ENCODE results near the gene BANF2.
A peak's percentile ranks its signal among the peaks of the same experiment; 100 is the strongest.

The BANF2 gene

GRCh38 chr20:17663040-17663399 is 36.7 kb upstream of the BANF2 start:
- no peak for ATAC-seq (ENCODE audit: insufficient read depth, low read depth)
- H3K36me3 ChIP-seq (ENCODE audit: insufficient read depth, low read length), result peaks cover 23% of the 10 kb centered on the region
- H3K27ac ChIP-seq (ENCODE audit: low read length), result no peak overlapping the region
- DNase-seq, result no peak
- no peaks in the 10 kb centered on the region for H3K27me3 ChIP-seq (ENCODE audit: insufficient read depth, low read length, poor library complexity)
- no peak overlapping the region for H3K4me3 ChIP-seq (ENCODE audit: low read depth in 1 of 2, low read length in 2 of 2)
- H3K79me2 ChIP-seq (ENCODE audit: insufficient read depth, low read length), result peaks cover 53% of the 10 kb centered on the region
- H2AFZ ChIP-seq (ENCODE audit: low read depth, low read length), result no peak overlapping the region
- no peak overlapping the region for H3K4me2 ChIP-seq (ENCODE audit: insufficient read depth, low read length)
- TF ChIP-seq, protein P1, sequence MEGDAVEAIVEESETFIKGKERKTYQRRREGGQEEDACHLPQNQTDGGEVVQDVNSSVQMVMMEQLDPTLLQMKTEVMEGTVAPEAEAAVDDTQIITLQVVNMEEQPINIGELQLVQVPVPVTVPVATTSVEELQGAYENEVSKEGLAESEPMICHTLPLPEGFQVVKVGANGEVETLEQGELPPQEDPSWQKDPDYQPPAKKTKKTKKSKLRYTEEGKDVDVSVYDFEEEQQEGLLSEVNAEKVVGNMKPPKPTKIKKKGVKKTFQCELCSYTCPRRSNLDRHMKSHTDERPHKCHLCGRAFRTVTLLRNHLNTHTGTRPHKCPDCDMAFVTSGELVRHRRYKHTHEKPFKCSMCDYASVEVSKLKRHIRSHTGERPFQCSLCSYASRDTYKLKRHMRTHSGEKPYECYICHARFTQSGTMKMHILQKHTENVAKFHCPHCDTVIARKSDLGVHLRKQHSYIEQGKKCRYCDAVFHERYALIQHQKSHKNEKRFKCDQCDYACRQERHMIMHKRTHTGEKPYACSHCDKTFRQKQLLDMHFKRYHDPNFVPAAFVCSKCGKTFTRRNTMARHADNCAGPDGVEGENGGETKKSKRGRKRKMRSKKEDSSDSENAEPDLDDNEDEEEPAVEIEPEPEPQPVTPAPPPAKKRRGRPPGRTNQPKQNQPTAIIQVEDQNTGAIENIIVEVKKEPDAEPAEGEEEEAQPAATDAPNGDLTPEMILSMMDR (IDR thresholded peaks at IDR 0.05; ENCODE audit: borderline replicate concordance, extremely low read depth, low read length, poor library complexity, severe bottlenecking), result no peak
- no peak for TF ChIP-seq EZH2 (IDR thresholded peaks at IDR 0.05; ENCODE audit: borderline replicate concordance, low read depth, low read length, severe bottlenecking)
- H4K20me1 ChIP-seq (ENCODE audit: insufficient read depth, low read length), result peaks cover 23% of the 10 kb centered on the region
- H3K9me3 ChIP-seq (ENCODE audit: insufficient read depth, low read length, severe bottlenecking), result no peaks in the 10 kb centered on the region
- no peak overlapping the region for H3K9ac ChIP-seq (ENCODE audit: low read depth, low read length)
- H3K4me1 ChIP-seq (ENCODE audit: insufficient read depth, low read length), result peaks cover 26% of the 10 kb centered on the region

DNA sequence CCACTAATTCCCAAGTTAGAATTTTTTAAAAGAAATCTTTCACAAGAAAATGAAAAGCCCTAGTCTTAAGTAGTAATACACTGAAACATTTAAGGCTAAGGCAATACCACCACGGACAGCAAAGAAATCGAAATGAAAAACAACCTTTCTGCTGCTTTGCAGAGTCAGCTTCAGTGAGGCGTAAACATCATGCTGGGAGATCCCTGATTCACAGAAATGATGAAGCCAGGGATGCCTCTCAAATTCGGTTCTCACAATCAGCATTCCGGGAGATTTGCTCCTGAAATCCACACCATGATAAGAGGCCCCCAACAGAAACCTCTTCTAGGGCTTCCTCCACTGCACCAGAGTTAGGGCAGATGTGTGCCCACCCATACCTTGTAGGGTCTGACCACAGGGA is 36.3 kb upstream of the BANF2 start:
- Histone ChIP-seq H3K27ac (ENCODE audit: low read length) (no peak overlapping the region), H3K9ac (ENCODE audit: low read depth, low read length) (no peak overlapping the region), H3K9me3 (ENCODE audit: insufficient read depth, low read length, severe bottlenecking) (no peaks in the 10 kb centered on the region), H3K4me3 (ENCODE audit: low read depth in 1 of 2, low read length in 2 of 2) (no peak overlapping the region), H4K20me1 (ENCODE audit: insufficient read depth, low read length) (peaks cover 27% of the 10 kb centered on the region), H3K4me1 (ENCODE audit: insufficient read depth, low read length) (peaks cover 26% of the 10 kb centered on the region), H3K27me3 (ENCODE audit: insufficient read depth, low read length, poor library complexity) (no peaks in the 10 kb centered on the region), H3K79me2 (ENCODE audit: insufficient read depth, low read length) (peaks cover 53% of the 10 kb centered on the region), H2AFZ (ENCODE audit: low read depth, low read length) (no peak overlapping the region), H3K4me2 (ENCODE audit: insufficient read depth, low read length) (no peak overlapping the region), H3K36me3 (ENCODE audit: insufficient read depth, low read length) (peaks cover 21% of the 10 kb centered on the region)
- ATAC-seq (ENCODE audit: insufficient read depth, low read depth) (no peak), DNase-seq (no peak)
- TF ChIP-seq EZH2 (IDR thresholded peaks at IDR 0.05; ENCODE audit: borderline replicate concordance, low read depth, low read length, severe bottlenecking), result no peak
- TF ChIP-seq, protein P1 (IDR thresholded peaks at IDR 0.05; ENCODE audit: borderline replicate concordance, extremely low read depth, low read length, poor library complexity, severe bottlenecking), result no peak

GRCh38 chr20:17664025-17664633 is 35.6 kb upstream of the BANF2 start:
- Histone ChIP-seq H3K9me3 (ENCODE audit: insufficient read depth, low read length, severe bottlenecking) (no peaks in the 10 kb centered on the region), H3K4me1 (ENCODE audit: insufficient read depth, low read length) (peaks cover 26% of the 10 kb centered on the region), H2AFZ (ENCODE audit: low read depth, low read length) (no peak overlapping the region), H4K20me1 (ENCODE audit: insufficient read depth, low read length) (peaks cover 32% of the 10 kb centered on the region), H3K4me2 (ENCODE audit: insufficient read depth, low read length) (no peak overlapping the region), H3K27ac (ENCODE audit: low read length) (no peak overlapping the region), H3K4me3 (ENCODE audit: low read depth in 1 of 2, low read length in 2 of 2) (no peak overlapping the region), H3K79me2 (ENCODE audit: insufficient read depth, low read length) (peaks cover 56% of the 10 kb centered on the region), H3K36me3 (ENCODE audit: insufficient read depth, low read length) (peaks cover 18% of the 10 kb centered on the region; the same call in 1 of the 2 replicates), H3K9ac (ENCODE audit: low read depth, low read length) (no peak overlapping the region), H3K27me3 (ENCODE audit: insufficient read depth, low read length, poor library complexity) (no peaks in the 10 kb centered on the region)
- DNase-seq (no peak), ATAC-seq (ENCODE audit: insufficient read depth, low read depth) (peak; percentile 73)
- TF ChIP-seq, protein P1 (IDR thresholded peaks at IDR 0.05; ENCODE audit: borderline replicate concordance, extremely low read depth, low read length, poor library complexity, severe bottlenecking), result no peak
- TF ChIP-seq EZH2 (IDR thresholded peaks at IDR 0.05; ENCODE audit: borderline replicate concordance, low read depth, low read length, severe bottlenecking), result no peak
